Loucy (cell line): Measurements from ENCODE around the gene ZDHHC8.

Experiments used
- H2AFZ ChIP-seq: fragments of 200-600 bp; sonication (generic); 2 replicates; pipeline ENCODE4 v1.6.0; 2016; ENCODE audit warnings: antibody characterized with exemption, mild to moderate bottlenecking, low read length, moderate library complexity
- H3F3A ChIP-seq: fragments of 200-600 bp; 2 replicates; pipeline ENCODE4 v1.6.0; 2016; ENCODE audit warnings: antibody characterized with exemption, low read depth, mild to moderate bottlenecking
- H3K27me3 ChIP-seq: fragments of 200-600 bp; sonication (generic); 2 replicates; pipeline ENCODE4 v1.6.1; 2014; ENCODE audit warnings: low read length, mild to moderate bottlenecking; ENCODE audit not compliant: insufficient read depth, poor library complexity, severe bottlenecking
- H3K36me3 ChIP-seq: fragments of 200-600 bp; sonication (generic); 2 replicates; pipeline ENCODE4 v1.6.1; 2016; ENCODE audit warnings: low read length; ENCODE audit not compliant: insufficient read depth
- H3K4me1 ChIP-seq: fragments of 200-600 bp; sonication (generic); 2 replicates; pipeline ENCODE4 v1.5.1; 2014; ENCODE audit warnings: low read length, mild to moderate bottlenecking; ENCODE audit not compliant: insufficient read depth, poor library complexity, severe bottlenecking
- H3K4me2 ChIP-seq: fragments of 200-600 bp; sonication (generic); 2 replicates; pipeline ENCODE4 v1.6.0; 2014; ENCODE audit warnings: antibody characterized with exemption, low read length, low read depth, mild to moderate bottlenecking; ENCODE audit not compliant: poor library complexity, severe bottlenecking
- H3K4me3 ChIP-seq: fragments of 200-600 bp; sonication (generic); 2 replicates; pipeline ENCODE4 v1.5.1; 2014; ENCODE audit warnings: low read length, mild to moderate bottlenecking, mixed read lengths; ENCODE audit not compliant: poor library complexity, severe bottlenecking
- H3K79me2 ChIP-seq: fragments of 200-600 bp; sonication (generic); 2 replicates; pipeline ENCODE4 v1.6.1; 2014; ENCODE audit warnings: low read length; ENCODE audit not compliant: insufficient read depth
- H3K9ac ChIP-seq: fragments of 200-600 bp; sonication (generic); 2 replicates; pipeline ENCODE4 v1.6.0; 2014; ENCODE audit warnings: mild to moderate bottlenecking, low read depth, low read length, moderate library complexity; ENCODE audit not compliant: poor library complexity, severe bottlenecking
- H3K9me2 ChIP-seq: fragments of 200-600 bp; sonication (generic); replicated peaks from 2 replicates; pipeline ENCODE4 v1.6.1; 2016; ENCODE audit warnings: low read depth, low read length, mixed read lengths
- H3K9me3 ChIP-seq: fragments of 200-600 bp; sonication (generic); 2 replicates; pipeline ENCODE4 v1.6.1; 2014; ENCODE audit warnings: mild to moderate bottlenecking, antibody characterized with exemption, low read length, low read depth; ENCODE audit not compliant: insufficient read depth
- H4K20me1 ChIP-seq: fragments of 200-600 bp; sonication (generic); 2 replicates; pipeline ENCODE4 v1.6.0; 2014; ENCODE audit warnings: antibody characterized with exemption, low read length, mild to moderate bottlenecking; ENCODE audit not compliant: insufficient read depth, poor library complexity, severe bottlenecking
- EZH2phosphoT487 ChIP-seq: fragments of 200-600 bp; IDR thresholded peaks from 2 replicates; pipeline ENCODE4 v1.6.1; 2018; ENCODE audit warnings: antibody characterized with exemption, mild to moderate bottlenecking, moderate library complexity, borderline replicate concordance
- TF ChIP-seq, protein P1 (sequence below): fragments of 200-600 bp; sonication (generic); conservative IDR thresholded peaks from 2 replicates; pipeline ENCODE4 v1.5.1; 2014; ENCODE audit warnings: mild to moderate bottlenecking, antibody characterized with exemption, low read length

Gene ZDHHC8

GRCh38 chr22:20121856-20122415 lies 9.7 kb upstream of the ZDHHC8 start:
- H3K4me3 ChIP-seq, result peak overlapping the region; percentile 40
- peaks cover 36% of the 10 kb centered on the region for H3K4me1 ChIP-seq
- peak overlapping the region; percentile 39 for H3K9ac ChIP-seq
- peaks cover 72% of the 10 kb centered on the region for H4K20me1 ChIP-seq
- H2AFZ ChIP-seq, result no peak overlapping the region
- TF ChIP-seq EZH2phosphoT487, result no peak
- TF ChIP-seq, protein P1, sequence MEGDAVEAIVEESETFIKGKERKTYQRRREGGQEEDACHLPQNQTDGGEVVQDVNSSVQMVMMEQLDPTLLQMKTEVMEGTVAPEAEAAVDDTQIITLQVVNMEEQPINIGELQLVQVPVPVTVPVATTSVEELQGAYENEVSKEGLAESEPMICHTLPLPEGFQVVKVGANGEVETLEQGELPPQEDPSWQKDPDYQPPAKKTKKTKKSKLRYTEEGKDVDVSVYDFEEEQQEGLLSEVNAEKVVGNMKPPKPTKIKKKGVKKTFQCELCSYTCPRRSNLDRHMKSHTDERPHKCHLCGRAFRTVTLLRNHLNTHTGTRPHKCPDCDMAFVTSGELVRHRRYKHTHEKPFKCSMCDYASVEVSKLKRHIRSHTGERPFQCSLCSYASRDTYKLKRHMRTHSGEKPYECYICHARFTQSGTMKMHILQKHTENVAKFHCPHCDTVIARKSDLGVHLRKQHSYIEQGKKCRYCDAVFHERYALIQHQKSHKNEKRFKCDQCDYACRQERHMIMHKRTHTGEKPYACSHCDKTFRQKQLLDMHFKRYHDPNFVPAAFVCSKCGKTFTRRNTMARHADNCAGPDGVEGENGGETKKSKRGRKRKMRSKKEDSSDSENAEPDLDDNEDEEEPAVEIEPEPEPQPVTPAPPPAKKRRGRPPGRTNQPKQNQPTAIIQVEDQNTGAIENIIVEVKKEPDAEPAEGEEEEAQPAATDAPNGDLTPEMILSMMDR, result no peak
- no peaks in the 10 kb centered on the region for H3F3A ChIP-seq
- no peaks in the 10 kb centered on the region for H3K27me3 ChIP-seq
- no peaks in the 10 kb centered on the region for H3K9me2 ChIP-seq
- no peaks in the 10 kb centered on the region for H3K9me3 ChIP-seq
- peak overlapping the region; percentile 57 for H3K4me2 ChIP-seq
- H3K36me3 ChIP-seq, result peaks cover 75% of the 10 kb centered on the region; the same call in 1 of the 2 replicates
- H3K79me2 ChIP-seq, result peaks cover 75% of the 10 kb centered on the region

DNA sequence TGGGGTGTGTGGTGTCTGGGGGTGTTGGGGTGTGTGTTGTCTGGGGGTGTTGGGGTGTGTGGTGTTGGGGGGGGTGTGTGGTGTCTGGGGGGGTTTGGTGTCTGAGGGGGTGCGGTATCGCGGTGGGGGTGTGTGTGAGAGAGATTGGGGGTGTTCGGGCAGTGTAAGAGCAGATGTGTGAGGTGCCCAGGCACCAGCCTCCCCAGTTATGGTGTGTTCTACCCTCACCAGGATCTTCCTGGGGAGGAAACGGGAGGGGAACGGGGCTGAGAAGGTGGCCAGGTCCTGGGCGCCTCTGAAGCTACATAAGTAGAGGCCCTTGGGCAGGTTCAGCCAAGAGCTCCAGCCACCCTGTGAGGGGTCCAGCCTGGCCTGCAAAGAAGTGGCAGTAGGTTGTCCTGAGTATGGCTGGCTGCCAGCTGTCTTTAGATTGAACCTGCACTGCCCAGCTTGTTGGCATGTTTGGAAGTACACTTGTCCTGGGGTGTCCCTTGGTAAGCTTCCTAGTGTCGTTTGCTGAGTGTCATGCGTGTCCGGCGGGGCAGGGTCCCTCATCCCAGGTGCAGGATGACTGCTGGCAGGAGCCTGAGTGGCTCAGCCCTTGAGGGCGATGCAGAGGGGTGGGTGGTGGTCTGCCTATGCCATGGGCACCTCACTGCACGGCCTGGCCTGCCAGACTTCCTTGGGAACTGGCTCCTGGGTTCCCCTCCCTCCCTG lies 8.1 kb upstream of the ZDHHC8 start:
- H3K36me3 ChIP-seq, result peaks cover 91% of the 10 kb centered on the region; the same call in 1 of the 2 replicates
- H2AFZ ChIP-seq, result no peak overlapping the region
- H3K79me2 ChIP-seq, result peaks cover 65% of the 10 kb centered on the region
- H3K9me3 ChIP-seq, result no peaks in the 10 kb centered on the region
- no peaks in the 10 kb centered on the region for H3K27me3 ChIP-seq
- TF ChIP-seq, protein P1, result no peak
- no peak for TF ChIP-seq EZH2phosphoT487
- no peak overlapping the region for H3K4me3 ChIP-seq
- no peaks in the 10 kb centered on the region for H3K9me2 ChIP-seq
- H4K20me1 ChIP-seq, result peaks cover 70% of the 10 kb centered on the region
- H3F3A ChIP-seq, result 0 out of 2 replicates have a peak, but pooled peaks cover 1% of the 10 kb centered on the region
- no peak overlapping the region for H3K9ac ChIP-seq
- peaks cover 34% of the 10 kb centered on the region for H3K4me1 ChIP-seq
- no peak overlapping the region for H3K4me2 ChIP-seq

DNA sequence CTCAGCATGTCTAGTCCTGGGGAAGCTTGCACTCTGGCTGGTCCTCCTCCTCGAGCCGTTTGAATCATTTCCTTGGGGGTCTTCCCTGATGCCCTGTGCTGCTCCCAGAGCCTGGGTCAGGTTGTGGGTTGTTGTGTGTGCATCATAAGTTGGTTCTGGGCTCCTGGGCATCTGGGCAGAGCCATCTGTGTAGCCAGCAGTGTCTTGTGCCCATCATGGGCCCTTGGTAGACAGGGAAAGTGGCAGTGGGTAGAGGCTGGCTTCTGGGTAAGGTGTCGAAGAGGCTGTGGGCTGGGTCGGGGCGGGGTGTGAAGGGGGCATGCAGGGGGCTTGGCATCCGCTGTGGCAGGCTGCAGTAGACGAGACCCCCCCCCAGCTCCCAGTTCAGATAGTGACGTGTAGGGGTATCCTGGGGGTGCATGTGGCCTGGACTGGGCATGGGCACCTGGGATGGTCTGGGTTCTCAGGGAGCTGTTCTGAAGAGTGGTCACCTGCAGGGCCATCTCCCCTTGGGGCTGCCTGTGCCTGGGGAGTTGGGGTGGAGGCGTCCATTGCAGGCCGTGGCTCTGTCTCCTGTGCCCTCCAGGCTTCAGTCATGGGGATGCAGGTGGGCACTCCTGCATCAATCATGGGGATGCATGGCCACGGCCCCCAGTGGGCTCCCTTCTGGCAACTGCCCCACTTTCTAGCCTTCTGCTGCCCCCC lies 7.4 kb upstream of the ZDHHC8 start:
- Histone ChIP-seq H3K27me3 (no peaks in the 10 kb centered on the region), H3K79me2 (peaks cover 58% of the 10 kb centered on the region), H3K9ac (no peak overlapping the region), H3K9me2 (no peaks in the 10 kb centered on the region), H3K9me3 (no peaks in the 10 kb centered on the region), H3K4me2 (no peak overlapping the region), H3K4me1 (peaks cover 27% of the 10 kb centered on the region), H4K20me1 (peaks cover 64% of the 10 kb centered on the region), H2AFZ (no peak overlapping the region), H3K36me3 (peaks cover 90% of the 10 kb centered on the region; the same call in 1 of the 2 replicates), H3K4me3 (no peak overlapping the region), H3F3A (0 out of 2 replicates have a peak, but pooled peaks cover 2% of the 10 kb centered on the region)
- no peak for TF ChIP-seq EZH2phosphoT487
- TF ChIP-seq, protein P1, result no peak
